ENCODE measurements around the gene ARHGAP35. TPM values are rescaled to one million over a fixed set of nuclear protein-coding genes. Genes with fewer than 3 reads are reported as not detected.

The ARHGAP35 gene
- total RNA-seq, 1 experiment from 2014 or later = 23.6 TPM

DNA sequence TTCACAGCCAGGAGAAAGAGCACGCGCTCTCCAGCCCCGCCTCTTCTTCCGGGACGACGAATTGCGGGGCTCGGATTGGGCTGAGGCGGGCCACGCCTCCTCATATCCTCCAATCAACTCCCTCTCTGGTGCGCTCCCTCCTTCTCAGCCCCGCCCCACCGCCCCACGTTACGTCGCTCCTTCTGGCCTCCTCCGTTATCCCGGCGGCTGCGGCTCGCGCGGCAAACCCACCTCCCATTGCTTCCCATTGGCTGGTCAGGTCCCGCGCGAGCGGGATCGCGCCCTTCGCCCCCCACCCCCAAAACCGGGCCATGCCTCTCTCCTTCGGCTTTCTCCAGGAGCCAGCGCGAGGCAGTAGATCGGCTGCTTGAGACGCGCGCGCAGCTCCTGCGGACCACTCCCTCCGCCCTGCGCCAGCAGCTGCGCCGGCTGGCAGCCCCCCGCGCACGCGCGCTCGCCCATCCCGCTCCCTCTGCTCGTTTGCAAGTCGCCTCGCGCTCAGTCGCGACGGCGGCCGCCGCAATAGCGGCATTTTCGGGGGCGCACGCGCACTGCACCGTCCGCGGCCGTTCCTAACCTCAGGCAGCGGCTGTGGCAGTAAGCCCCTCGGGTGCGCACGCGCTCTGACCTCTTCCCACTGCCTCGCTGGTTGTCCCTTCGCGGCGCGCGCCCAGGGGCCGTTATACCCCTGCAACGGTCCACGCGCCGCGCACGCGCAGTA lies 512 bp upstream of the ARHGAP35 start:
- Histone ChIP-seq H3K27me3 (ENCODE audit: low read length) (no peaks in the 10 kb centered on the region), H3K36me3 (ENCODE audit: low read depth, low read length) (no peaks in the 10 kb centered on the region; the same call in 1 of the 2 replicates), H3K79me2 (ENCODE audit: low read length) (peaks cover 40% of the 10 kb centered on the region), H3F3A (ENCODE audit: low read length, unreplicated experiment) (peaks cover 5% of the 10 kb centered on the region), H3K4me1 (ENCODE audit: insufficient read depth, low read length) (peaks cover 41% of the 10 kb centered on the region), H3K9me3 (ENCODE audit: low read length) (no peaks in the 10 kb centered on the region), H2AFZ (ENCODE audit: low read length) (peak overlapping the region; percentile 91), H3K27ac (ENCODE audit: low read length) (peak overlapping the region; percentile 90), H3K4me2 (ENCODE audit: low read length) (peak overlapping the region; percentile 93), H3K9ac (ENCODE audit: low read length) (peak overlapping the region; percentile 93), H3K4me3 (ENCODE audit: low read length) (peak overlapping the region; percentile 77), H3K9me2 (replicated peaks; ENCODE audit: low read length) (no peaks in the 10 kb centered on the region), H4K20me1 (ENCODE audit: low read length) (peaks cover 23% of the 10 kb centered on the region; the same call in 1 of the 2 replicates)
- no TSS peak for BruUV-seq (replicated peaks)
- TF ChIP-seq EZH2phosphoT487 (IDR thresholded peaks at IDR 0.05; ENCODE audit: borderline replicate concordance, low read length) = peak; percentile 74
- TF ChIP-seq, protein P1, sequence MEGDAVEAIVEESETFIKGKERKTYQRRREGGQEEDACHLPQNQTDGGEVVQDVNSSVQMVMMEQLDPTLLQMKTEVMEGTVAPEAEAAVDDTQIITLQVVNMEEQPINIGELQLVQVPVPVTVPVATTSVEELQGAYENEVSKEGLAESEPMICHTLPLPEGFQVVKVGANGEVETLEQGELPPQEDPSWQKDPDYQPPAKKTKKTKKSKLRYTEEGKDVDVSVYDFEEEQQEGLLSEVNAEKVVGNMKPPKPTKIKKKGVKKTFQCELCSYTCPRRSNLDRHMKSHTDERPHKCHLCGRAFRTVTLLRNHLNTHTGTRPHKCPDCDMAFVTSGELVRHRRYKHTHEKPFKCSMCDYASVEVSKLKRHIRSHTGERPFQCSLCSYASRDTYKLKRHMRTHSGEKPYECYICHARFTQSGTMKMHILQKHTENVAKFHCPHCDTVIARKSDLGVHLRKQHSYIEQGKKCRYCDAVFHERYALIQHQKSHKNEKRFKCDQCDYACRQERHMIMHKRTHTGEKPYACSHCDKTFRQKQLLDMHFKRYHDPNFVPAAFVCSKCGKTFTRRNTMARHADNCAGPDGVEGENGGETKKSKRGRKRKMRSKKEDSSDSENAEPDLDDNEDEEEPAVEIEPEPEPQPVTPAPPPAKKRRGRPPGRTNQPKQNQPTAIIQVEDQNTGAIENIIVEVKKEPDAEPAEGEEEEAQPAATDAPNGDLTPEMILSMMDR (conservative IDR thresholded peaks at IDR 0.05; ENCODE audit: low read depth, low read length) = no peak
- TF ChIP-seq EZH2 (IDR thresholded peaks at IDR 0.05; ENCODE audit: low read length, unreplicated experiment) = no peak
- intact Hi-C loops (cut with micrococcal nuclease) = loop anchor here (10.0 kb wide), 1 partner anchor 65 kb away; no protein-coding TSS in a partner anchor
- CTCF ChIA-PET = interaction anchor here (0.5 to 0.7 kb wide), 2 partner anchors 63 to 132 kb away, joined by 3 to 6 read pairs; no protein-coding TSS in a partner anchor
- DNase-seq (peak; percentile 94), ATAC-seq (peak; percentile 69)
- POLR2A ChIA-PET (ENCODE audit: unreplicated experiment) = no interaction called here

DNA sequence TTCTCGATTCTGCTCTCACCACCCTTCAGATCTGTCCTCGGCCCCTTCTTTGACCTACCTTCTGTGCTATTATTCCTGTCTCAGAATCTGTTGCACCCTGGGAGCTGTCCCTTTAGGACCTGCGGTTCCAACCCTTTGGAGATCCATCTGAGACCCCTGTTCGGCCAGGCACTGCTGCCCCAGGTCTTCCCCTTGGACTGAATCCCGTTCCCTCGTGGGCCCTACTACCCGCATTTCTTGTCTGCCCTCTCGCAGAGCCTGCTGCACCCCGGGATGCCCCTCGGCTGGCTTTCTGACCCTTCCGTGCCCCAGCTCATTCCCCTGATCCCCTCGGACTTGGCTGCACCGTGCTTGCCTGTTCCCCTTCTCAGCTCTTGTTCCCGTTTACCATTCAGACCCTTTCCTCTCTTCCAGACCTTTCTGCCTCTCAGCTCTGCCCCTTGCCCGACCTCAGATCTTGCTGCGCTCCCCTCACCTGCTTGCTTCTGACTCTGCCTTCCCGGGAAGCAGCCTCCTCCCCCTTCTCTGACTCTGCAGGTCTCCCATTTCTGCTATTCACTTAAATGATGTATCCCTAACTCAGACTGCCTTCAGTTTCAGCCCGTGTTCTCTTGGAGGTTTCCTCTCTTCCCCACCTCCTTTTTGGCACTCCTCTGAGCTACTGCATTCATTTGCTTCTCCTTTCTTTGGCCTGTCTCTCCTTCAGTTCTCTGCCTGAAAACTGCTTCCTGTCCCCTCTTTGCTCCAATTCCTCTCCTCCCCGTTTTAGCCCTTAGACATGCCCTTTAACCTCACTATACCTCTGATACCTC lies 1.1 kb downstream of the ARHGAP35 start:
- Histone ChIP-seq H3K4me1 (ENCODE audit: insufficient read depth, low read length) (peaks cover 49% of the 10 kb centered on the region), H3K36me3 (ENCODE audit: low read depth, low read length) (no peaks in the 10 kb centered on the region), H3K9me2 (replicated peaks; ENCODE audit: low read length) (no peaks in the 10 kb centered on the region), H3K9me3 (ENCODE audit: low read length) (no peaks in the 10 kb centered on the region), H3K9ac (ENCODE audit: low read length) (peak overlapping the region; percentile 69), H3K27me3 (ENCODE audit: low read length) (no peaks in the 10 kb centered on the region), H2AFZ (ENCODE audit: low read length) (no peak overlapping the region), H3K4me2 (ENCODE audit: low read length) (peak overlapping the region; percentile 99), H3F3A (ENCODE audit: low read length, unreplicated experiment) (peaks cover 5% of the 10 kb centered on the region), H3K27ac (ENCODE audit: low read length) (peak overlapping the region; percentile 72), H3K4me3 (ENCODE audit: low read length) (peak overlapping the region; percentile 97), H3K79me2 (ENCODE audit: low read length) (peaks cover 55% of the 10 kb centered on the region), H4K20me1 (ENCODE audit: low read length) (peaks cover 23% of the 10 kb centered on the region; the same call in 1 of the 2 replicates)
- POLR2A ChIA-PET (ENCODE audit: unreplicated experiment) = interaction anchor here (0.6 kb wide), 1 partner anchor 1698 kb away, joined by 3 read pairs; no protein-coding TSS in a partner anchor
- peak; percentile 28 for DNase-seq
- TF ChIP-seq EZH2phosphoT487 (IDR thresholded peaks at IDR 0.05; ENCODE audit: borderline replicate concordance, low read length) = no peak
- TF ChIP-seq, protein P1 (conservative IDR thresholded peaks at IDR 0.05; ENCODE audit: low read depth, low read length) = no peak
- no peak for TF ChIP-seq EZH2 (IDR thresholded peaks at IDR 0.05; ENCODE audit: low read length, unreplicated experiment)
- intact Hi-C loops (cut with micrococcal nuclease) = loop anchor here (10.0 kb wide), 1 partner anchor 63 kb away; no protein-coding TSS in a partner anchor
- no peak for ATAC-seq
- BruUV-seq (replicated peaks) = TSS peak; percentile 29
- CTCF ChIA-PET = no interaction called here
